HG02678 (cell line): Measurements from ENCODE around the gene COBLL1.

ENCODE experiments used
- ATAC-seq: cut with Tn5 transposase; IDR thresholded peaks from one replicate; pipeline ENCODE4 v1.9.1; 2021; ENCODE audit warnings: mild to moderate bottlenecking, moderate library complexity; ENCODE audit not compliant: unreplicated experiment

The COBLL1 gene

GRCh38 chr2:164642946-164643555, 198.6 kb downstream of the COBLL1 start:
- no peak for ATAC-seq

GRCh38 chr2:164642268-164642667, 199.4 kb downstream of the COBLL1 start:
- no peak for ATAC-seq
